Neural cell (in vitro differentiated cells): ENCODE measurements around the gene PLD1. TPM values are rescaled to one million over a fixed set of nuclear protein-coding genes. Genes with fewer than 3 reads are reported as not detected.

ENCODE experiments used
- H2AFZ ChIP-seq: fragments of 200-600, 300-800 bp; sonication (generic), shearing (Covaris generic); 2 replicates; pipeline ENCODE4 v1.6.0; 2014; ENCODE audit warnings: low read depth, mild to moderate bottlenecking, antibody characterized with exemption, low read length, moderate library complexity
- H3F3A ChIP-seq: fragments of 200-600 bp; shearing (Covaris generic); 2 replicates; pipeline ENCODE4 v1.6.1; 2016; ENCODE audit warnings: mild to moderate bottlenecking, moderate library complexity, mixed read lengths, antibody characterized with exemption, low read length; ENCODE audit not compliant: insufficient read depth, poor library complexity, severe bottlenecking
- H3K27ac ChIP-seq: fragments of 200-600, 300-800 bp; sonication (generic), shearing (Covaris generic); 2 replicates; pipeline ENCODE4 v1.5.1; 2014; ENCODE audit warnings: mild to moderate bottlenecking, low read length, moderate library complexity
- H3K27me3 ChIP-seq: fragments of 300-800, 200-600 bp; sonication (generic), shearing (Covaris generic); 2 replicates; pipeline ENCODE4 v1.6.0; 2014; ENCODE audit warnings: mild to moderate bottlenecking, low read depth, low read length, moderate library complexity; ENCODE audit not compliant: insufficient read depth
- H3K36me3 ChIP-seq: fragments of 300-800, 200-600 bp; sonication (generic), shearing (Covaris generic); 2 replicates; pipeline ENCODE4 v1.5.1; 2014; ENCODE audit warnings: mild to moderate bottlenecking, antibody characterized with exemption, low read length, moderate library complexity; ENCODE audit not compliant: insufficient read depth
- H3K4me2 ChIP-seq: fragments of 300-800, 200-600 bp; sonication (generic), shearing (Covaris generic); 2 replicates; pipeline ENCODE4 v1.6.0; 2014; ENCODE audit warnings: mild to moderate bottlenecking, low read length
- H3K4me3 ChIP-seq: fragments of 300-800, 200-600 bp; sonication (generic), shearing (Covaris generic); 2 replicates; pipeline ENCODE4 v1.5.1; 2014; ENCODE audit warnings: mild to moderate bottlenecking, low read length, moderate library complexity
- H3K79me2 ChIP-seq: fragments of 200-600 bp; shearing (Covaris generic); replicated peaks from 2 replicates; pipeline ENCODE4 v1.6.0; 2014; ENCODE audit warnings: mild to moderate bottlenecking, low read length, moderate library complexity; ENCODE audit not compliant: insufficient read depth
- H3K9ac ChIP-seq: fragments of 300-800, 200-600 bp; sonication (generic), shearing (Covaris generic); 2 replicates; pipeline ENCODE4 v1.6.1; 2016; ENCODE audit warnings: mild to moderate bottlenecking, low read length, mixed read lengths
- H3K9me2 ChIP-seq: fragments of 200-600 bp; shearing (Covaris generic); 2 replicates; pipeline ENCODE4 v1.6.1; 2016; ENCODE audit warnings: mild to moderate bottlenecking, low read length, mixed read lengths; ENCODE audit not compliant: insufficient read depth
- H3K9me3 ChIP-seq: fragments of 200-600, 300-800 bp; sonication (generic), shearing (Covaris generic); 2 replicates; pipeline ENCODE4 v1.6.1; 2016; ENCODE audit warnings: mild to moderate bottlenecking, mixed run types, low read length, moderate library complexity, mixed read lengths
- H4K20me1 ChIP-seq: fragments of 200-600 bp; shearing (Covaris generic); 2 replicates; pipeline ENCODE4 v1.6.1; 2016; ENCODE audit warnings: mild to moderate bottlenecking, mixed run types; ENCODE audit not compliant: insufficient read depth
- CTCF ChIP-seq: fragments of 450-650 bp; IDR thresholded peaks from 2 replicates; pipeline ENCODE4 v1.5.1; 2014; ENCODE audit warnings: antibody characterized with exemption, mild to moderate bottlenecking, moderate library complexity; ENCODE audit not compliant: poor library complexity, severe bottlenecking
- EP300 ChIP-seq: fragments of 450-650 bp; conservative IDR thresholded peaks from 2 replicates; pipeline ENCODE4 v1.6.1; 2014; ENCODE audit warnings: antibody characterized with exemption, mild to moderate bottlenecking, moderate library complexity; ENCODE audit not compliant: poor library complexity, severe bottlenecking
- EZH2 ChIP-seq: fragments of 200-600, 300-800 bp; shearing (Covaris generic), sonication (generic); IDR thresholded peaks from 2 replicates; pipeline ENCODE4 v1.6.1; 2014; ENCODE audit warnings: antibody characterized with exemption, low read length, borderline replicate concordance, mild to moderate bottlenecking; ENCODE audit not compliant: insufficient read depth, poor library complexity, severe bottlenecking
- MXI1 ChIP-seq: fragments of 450-650 bp; conservative IDR thresholded peaks from 2 replicates; pipeline ENCODE4 v1.6.1; 2014; ENCODE audit warnings: antibody characterized with exemption, mild to moderate bottlenecking; ENCODE audit not compliant: poor library complexity, severe bottlenecking
- POLR2AphosphoS5 ChIP-seq: IDR thresholded peaks from 2 replicates; pipeline ENCODE4 v1.6.1; 2012
- RAD21 ChIP-seq: fragments of 450-650 bp; conservative IDR thresholded peaks from 2 replicates; pipeline ENCODE4 v1.6.1; 2014; ENCODE audit warnings: antibody characterized with exemption, mild to moderate bottlenecking, moderate library complexity
- REST ChIP-seq: IDR thresholded peaks from 2 replicates; pipeline ENCODE4 v1.6.1; 2012; ENCODE audit warnings: borderline replicate concordance
- SMC3 ChIP-seq: fragments of 450-650 bp; conservative IDR thresholded peaks from 2 replicates; pipeline ENCODE4 v1.6.1; 2014; ENCODE audit warnings: antibody characterized with exemption, mild to moderate bottlenecking, moderate library complexity; ENCODE audit not compliant: poor library complexity
- TAF1 ChIP-seq: IDR thresholded peaks from 2 replicates; pipeline ENCODE4 v1.6.1; 2012; ENCODE audit warnings: low read depth
- polyA plus RNA-seq: library from polyadenylated mRNA; depleted of rRNA; stranded (reverse); fragments of >200 nt; gene quantifications from 2 replicates; pipeline ENCODE4 v1.2.3, GENCODE V29; 2014

Gene PLD1
- polyA plus RNA-seq, 1 donor from 2014 or later: 0.06 TPM

GRCh38 chr3:171700653-171701052 lies 109.6 kb downstream of the PLD1 start:
- Histone ChIP-seq H3K79me2 (no peaks in the 10 kb centered on the region), H3K36me3 (no peaks in the 10 kb centered on the region), H3K27ac (no peak overlapping the region), H3K9me3 (no peaks in the 10 kb centered on the region), H3F3A (no peaks in the 10 kb centered on the region), H2AFZ (no peak overlapping the region), H3K4me3 (no peak overlapping the region), H3K4me2 (no peak overlapping the region), H3K9ac (no peak overlapping the region), H4K20me1 (no peaks in the 10 kb centered on the region), H3K9me2 (no peaks in the 10 kb centered on the region), H3K27me3 (no peaks in the 10 kb centered on the region)
- no peak for TF ChIP-seq EP300

GRCh38 chr3:171700157-171700556 lies 110.1 kb downstream of the PLD1 start:
- H3F3A ChIP-seq: no peaks in the 10 kb centered on the region
- no peak overlapping the region for H3K27ac ChIP-seq
- no peaks in the 10 kb centered on the region for H3K27me3 ChIP-seq
- no peaks in the 10 kb centered on the region for H3K9me3 ChIP-seq
- no peaks in the 10 kb centered on the region for H3K36me3 ChIP-seq
- H3K4me2 ChIP-seq: no peak overlapping the region
- H3K9ac ChIP-seq: no peak overlapping the region
- H2AFZ ChIP-seq: no peak overlapping the region
- no peaks in the 10 kb centered on the region for H3K9me2 ChIP-seq
- no peaks in the 10 kb centered on the region for H3K79me2 ChIP-seq
- no peaks in the 10 kb centered on the region for H4K20me1 ChIP-seq
- no peak for TF ChIP-seq RAD21
- no peak for TF ChIP-seq EZH2
- no peak for TF ChIP-seq TAF1
- no peak for TF ChIP-seq POLR2AphosphoS5
- TF ChIP-seq SMC3: no peak
- TF ChIP-seq REST: no peak
- TF ChIP-seq MXI1: no peak
- no peak overlapping the region for H3K4me3 ChIP-seq

GRCh38 chr3:171699601-171700000 lies 110.7 kb downstream of the PLD1 start:
- Histone ChIP-seq H3K27ac (no peak overlapping the region), H3F3A (no peaks in the 10 kb centered on the region), H3K9me2 (no peaks in the 10 kb centered on the region), H3K9me3 (no peaks in the 10 kb centered on the region), H3K4me3 (no peak overlapping the region), H3K36me3 (no peaks in the 10 kb centered on the region), H2AFZ (no peak overlapping the region), H4K20me1 (no peaks in the 10 kb centered on the region), H3K9ac (no peak overlapping the region), H3K27me3 (no peaks in the 10 kb centered on the region), H3K79me2 (no peaks in the 10 kb centered on the region), H3K4me2 (no peak overlapping the region)
- TF ChIP-seq EZH2 (no peak), TAF1 (no peak), RAD21 (no peak), SMC3 (no peak), MXI1 (no peak), CTCF (no peak), EP300 (no peak), POLR2AphosphoS5 (no peak)
